ENCODE measurements around the gene CACNB4. TPM values are rescaled to one million over a fixed set of nuclear protein-coding genes. Genes with fewer than 3 reads are reported as not detected.
"Not testable (repeated sequence)": the region's sequence is repeated elsewhere in the genome, so short reads cannot be mapped to it uniquely, and the experiment has no call there.

Gene CACNB4
- total RNA-seq, 4 donors from 2014 or later = 0.20 to 1.6 (median 0.90) TPM

- no peaks in the 10 kb centered on the region for H3K4me1 ChIP-seq
- H3K27ac ChIP-seq = no peak overlapping the region
- H3K9me3 ChIP-seq = no peaks in the 10 kb centered on the region
- WGBS, 2 donors (ENCODE audit: low coverage in 1 of 2) = 85 to 100% methylated on average over 1 to 5 of the region's 5 CpGs
- in situ Hi-C loops (cut with MboI; ENCODE audit: low pct_ligation_motif_present in 1 of 4, low pct_unique_long_range_greater_than_20kb in 1 of 4, low sequenced_read_pairs in 3 of 4) = no loop called here
- DNase-seq = no peak
- intact Hi-C loops (cut with DNase I; ENCODE audit: low total_unique reads) = no loop called here
- no peaks in the 10 kb centered on the region for H3K36me3 ChIP-seq
- no peak for TF ChIP-seq POLR2AphosphoS5 (IDR thresholded peaks at IDR 0.05)
- no peak for TF ChIP-seq EP300 (IDR thresholded peaks at IDR 0.05; ENCODE audit: low read depth)
- TF ChIP-seq POLR2A (IDR thresholded peaks at IDR 0.05) = no peak
- TF ChIP-seq, protein P1, sequence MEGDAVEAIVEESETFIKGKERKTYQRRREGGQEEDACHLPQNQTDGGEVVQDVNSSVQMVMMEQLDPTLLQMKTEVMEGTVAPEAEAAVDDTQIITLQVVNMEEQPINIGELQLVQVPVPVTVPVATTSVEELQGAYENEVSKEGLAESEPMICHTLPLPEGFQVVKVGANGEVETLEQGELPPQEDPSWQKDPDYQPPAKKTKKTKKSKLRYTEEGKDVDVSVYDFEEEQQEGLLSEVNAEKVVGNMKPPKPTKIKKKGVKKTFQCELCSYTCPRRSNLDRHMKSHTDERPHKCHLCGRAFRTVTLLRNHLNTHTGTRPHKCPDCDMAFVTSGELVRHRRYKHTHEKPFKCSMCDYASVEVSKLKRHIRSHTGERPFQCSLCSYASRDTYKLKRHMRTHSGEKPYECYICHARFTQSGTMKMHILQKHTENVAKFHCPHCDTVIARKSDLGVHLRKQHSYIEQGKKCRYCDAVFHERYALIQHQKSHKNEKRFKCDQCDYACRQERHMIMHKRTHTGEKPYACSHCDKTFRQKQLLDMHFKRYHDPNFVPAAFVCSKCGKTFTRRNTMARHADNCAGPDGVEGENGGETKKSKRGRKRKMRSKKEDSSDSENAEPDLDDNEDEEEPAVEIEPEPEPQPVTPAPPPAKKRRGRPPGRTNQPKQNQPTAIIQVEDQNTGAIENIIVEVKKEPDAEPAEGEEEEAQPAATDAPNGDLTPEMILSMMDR (IDR thresholded peaks at IDR 0.05) = no peak
- no peaks in the 10 kb centered on the region for H3K27me3 ChIP-seq
- H3K4me3 ChIP-seq = no peak overlapping the region
Measured at GRCh38 chr2:151916632-151917031, 182.2 kb downstream of the CACNB4 start.

- H3K9me3 ChIP-seq; H3K36me3 ChIP-seq; DNase-seq; intact Hi-C loops (cut with DNase I; ENCODE audit: low total_unique reads); H3K27ac ChIP-seq; H3K27me3 ChIP-seq; H3K4me1 ChIP-seq; in situ Hi-C loops (cut with MboI; ENCODE audit: low pct_ligation_motif_present in 1 of 4, low pct_unique_long_range_greater_than_20kb in 1 of 4, low sequenced_read_pairs in 3 of 4); H3K4me3 ChIP-seq: not testable (repeated sequence)
- WGBS, 2 donors (ENCODE audit: low coverage in 1 of 2) = 87 to 100% methylated on average over 1 to 7 of the region's 7 CpGs
Measured at GRCh38 chr2:151915629-151916025, 183.2 kb downstream of the CACNB4 start.

- TF ChIP-seq POLR2AphosphoS5 (IDR thresholded peaks at IDR 0.05) (no peak), POLR2A (IDR thresholded peaks at IDR 0.05) (no peak), EP300 (IDR thresholded peaks at IDR 0.05; ENCODE audit: low read depth) (no peak)
- TF ChIP-seq, protein P1 (IDR thresholded peaks at IDR 0.05) = no peak
- no peaks in the 10 kb centered on the region for H3K27me3 ChIP-seq
- no peak for DNase-seq
- H3K9me3 ChIP-seq = no peaks in the 10 kb centered on the region
- no peak overlapping the region for H3K27ac ChIP-seq
- H3K4me1 ChIP-seq = no peaks in the 10 kb centered on the region
- in situ Hi-C loops (cut with MboI; ENCODE audit: low pct_ligation_motif_present in 1 of 4, low pct_unique_long_range_greater_than_20kb in 1 of 4, low sequenced_read_pairs in 3 of 4) (no loop called here), intact Hi-C loops (cut with DNase I; ENCODE audit: low total_unique reads) (no loop called here)
- no peaks in the 10 kb centered on the region for H3K36me3 ChIP-seq
- H3K4me3 ChIP-seq = no peak overlapping the region
- 60 to 94% methylated on average over 1 to 12 of the region's 12 CpGs for WGBS, 2 donors (ENCODE audit: low coverage in 1 of 2)
Measured at GRCh38 chr2:151914989-151915628, 183.7 kb downstream of the CACNB4 start.

- Histone ChIP-seq H3K4me1 (no peaks in the 10 kb centered on the region), H3K36me3 (no peaks in the 10 kb centered on the region), H3K27me3 (no peaks in the 10 kb centered on the region), H3K27ac (no peak overlapping the region), H3K4me3 (no peak overlapping the region), H3K9me3 (no peaks in the 10 kb centered on the region)
- intact Hi-C loops (cut with DNase I; ENCODE audit: low total_unique reads) = no loop called here
- TF ChIP-seq, protein P1 (IDR thresholded peaks at IDR 0.05) = no peak
- TF ChIP-seq POLR2AphosphoS5 (IDR thresholded peaks at IDR 0.05) = no peak
- no peak for TF ChIP-seq POLR2A (IDR thresholded peaks at IDR 0.05)
- TF ChIP-seq EP300 (IDR thresholded peaks at IDR 0.05; ENCODE audit: low read depth) = no peak
- 89 to 100% methylated on average over 2 of the region's 2 CpGs for WGBS, 2 donors (ENCODE audit: low coverage in 1 of 2)
- DNase-seq = no peak
- in situ Hi-C loops (cut with MboI; ENCODE audit: low pct_ligation_motif_present in 1 of 4, low pct_unique_long_range_greater_than_20kb in 1 of 4, low sequenced_read_pairs in 3 of 4) = no loop called here
Measured at GRCh38 chr2:151908204-151908882, 190.5 kb downstream of the CACNB4 start.
